ENCODE data around the gene IRAK2.

GRCh38 chr3:10145685-10146084, 19.0 kb upstream of the IRAK2 start:
- TF ChIP-seq CTCF (IDR thresholded peaks at IDR 0.05) = no peak
- no peak for TF ChIP-seq POLR2A (IDR thresholded peaks at IDR 0.05)
- TF ChIP-seq POLR2AphosphoS5 (IDR thresholded peaks at IDR 0.05) = no peak
- no peak for TF ChIP-seq EP300 (IDR thresholded peaks at IDR 0.05)
